ENCODE data around the gene SLFNL1. TPM values are rescaled to one million over a fixed set of nuclear protein-coding genes. Genes with fewer than 3 reads are reported as not detected.

SLFNL1 gene
- total RNA-seq, 1 donor from 2014 or later = 1.3 TPM

- H3K4me3 Mint-ChIP-seq = no peak overlapping the region
- H3K36me3 Mint-ChIP-seq = peaks cover 35% of the 10 kb centered on the region
- DNase-seq (ENCODE audit: low spot score in 2 of 2, unreplicated experiment in 2 of 2) = no peak
- TF ChIP-seq, protein P1, sequence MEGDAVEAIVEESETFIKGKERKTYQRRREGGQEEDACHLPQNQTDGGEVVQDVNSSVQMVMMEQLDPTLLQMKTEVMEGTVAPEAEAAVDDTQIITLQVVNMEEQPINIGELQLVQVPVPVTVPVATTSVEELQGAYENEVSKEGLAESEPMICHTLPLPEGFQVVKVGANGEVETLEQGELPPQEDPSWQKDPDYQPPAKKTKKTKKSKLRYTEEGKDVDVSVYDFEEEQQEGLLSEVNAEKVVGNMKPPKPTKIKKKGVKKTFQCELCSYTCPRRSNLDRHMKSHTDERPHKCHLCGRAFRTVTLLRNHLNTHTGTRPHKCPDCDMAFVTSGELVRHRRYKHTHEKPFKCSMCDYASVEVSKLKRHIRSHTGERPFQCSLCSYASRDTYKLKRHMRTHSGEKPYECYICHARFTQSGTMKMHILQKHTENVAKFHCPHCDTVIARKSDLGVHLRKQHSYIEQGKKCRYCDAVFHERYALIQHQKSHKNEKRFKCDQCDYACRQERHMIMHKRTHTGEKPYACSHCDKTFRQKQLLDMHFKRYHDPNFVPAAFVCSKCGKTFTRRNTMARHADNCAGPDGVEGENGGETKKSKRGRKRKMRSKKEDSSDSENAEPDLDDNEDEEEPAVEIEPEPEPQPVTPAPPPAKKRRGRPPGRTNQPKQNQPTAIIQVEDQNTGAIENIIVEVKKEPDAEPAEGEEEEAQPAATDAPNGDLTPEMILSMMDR (IDR thresholded peaks at IDR 0.05; ENCODE audit: unreplicated experiment) = no peak
- H3K27ac Mint-ChIP-seq = no peak overlapping the region
- no peaks in the 10 kb centered on the region for H3K9me3 Mint-ChIP-seq
- peaks cover 2% of the 10 kb centered on the region for H3K4me1 Mint-ChIP-seq
- no peaks in the 10 kb centered on the region for H3K27me3 Mint-ChIP-seq (ENCODE audit: low read depth)
Observed at GRCh38 chr1:41046347-41046775, 24.8 kb upstream of the SLFNL1 start.

DNA sequence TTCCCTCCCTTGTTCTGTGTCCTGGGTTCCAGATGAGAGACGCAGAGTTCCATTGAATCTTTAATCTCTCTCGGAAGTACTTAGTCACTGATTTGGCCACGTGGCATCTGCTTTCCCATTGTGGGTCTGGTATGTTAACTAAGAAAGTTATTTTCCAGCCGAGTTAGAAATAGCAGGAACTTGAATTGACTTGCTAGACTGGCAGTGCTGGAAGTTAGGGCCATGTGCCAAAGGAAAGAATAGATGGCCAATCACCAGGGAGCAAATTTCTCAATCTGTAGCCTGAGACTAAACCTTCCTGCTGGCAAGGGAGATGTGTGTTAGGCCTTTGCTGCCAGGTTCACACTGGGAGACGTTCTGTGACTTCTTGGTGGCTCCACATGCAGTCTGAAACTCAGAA lies 24.2 kb upstream of the SLFNL1 start:
- Mint-ChIP-seq H3K4me1 (peaks cover 2% of the 10 kb centered on the region), H3K9me3 (no peaks in the 10 kb centered on the region), H3K4me3 (no peak overlapping the region), H3K36me3 (peaks cover 35% of the 10 kb centered on the region), H3K27ac (no peak overlapping the region), H3K27me3 (ENCODE audit: low read depth) (no peaks in the 10 kb centered on the region)
- TF ChIP-seq, protein P1 (IDR thresholded peaks at IDR 0.05; ENCODE audit: unreplicated experiment) = no peak
- DNase-seq (ENCODE audit: low spot score in 2 of 2, unreplicated experiment in 2 of 2) = no peak

DNA sequence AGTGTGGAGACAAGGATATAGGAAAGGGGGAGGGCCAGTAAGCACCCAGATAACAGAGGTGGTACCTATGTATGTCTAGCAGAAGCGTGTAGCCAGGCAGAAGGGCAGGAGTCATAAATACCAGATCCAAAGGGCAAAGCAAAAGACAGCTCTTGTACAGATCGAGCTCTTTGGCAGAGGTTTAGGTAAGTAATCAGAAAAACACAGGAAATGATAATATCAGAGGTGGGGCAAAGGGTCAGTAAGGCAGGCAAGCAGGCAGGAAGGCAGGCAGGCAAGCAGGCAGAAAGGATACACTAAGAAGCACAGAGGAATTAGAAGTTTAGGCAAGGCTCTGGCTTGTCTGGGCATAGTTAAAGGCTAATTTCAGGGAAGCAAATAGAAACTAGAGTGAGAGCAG lies 22.7 kb upstream of the SLFNL1 start:
- peaks cover 2% of the 10 kb centered on the region for H3K4me1 Mint-ChIP-seq
- no peak for DNase-seq (ENCODE audit: low spot score in 2 of 2, unreplicated experiment in 2 of 2)
- no peaks in the 10 kb centered on the region for H3K9me3 Mint-ChIP-seq
- H3K27me3 Mint-ChIP-seq (ENCODE audit: low read depth) = no peaks in the 10 kb centered on the region
- H3K36me3 Mint-ChIP-seq = peaks cover 38% of the 10 kb centered on the region
- H3K27ac Mint-ChIP-seq = peak overlapping the region; percentile 22
- TF ChIP-seq, protein P1 (IDR thresholded peaks at IDR 0.05; ENCODE audit: unreplicated experiment) = no peak
- H3K4me3 Mint-ChIP-seq = no peak overlapping the region

DNA sequence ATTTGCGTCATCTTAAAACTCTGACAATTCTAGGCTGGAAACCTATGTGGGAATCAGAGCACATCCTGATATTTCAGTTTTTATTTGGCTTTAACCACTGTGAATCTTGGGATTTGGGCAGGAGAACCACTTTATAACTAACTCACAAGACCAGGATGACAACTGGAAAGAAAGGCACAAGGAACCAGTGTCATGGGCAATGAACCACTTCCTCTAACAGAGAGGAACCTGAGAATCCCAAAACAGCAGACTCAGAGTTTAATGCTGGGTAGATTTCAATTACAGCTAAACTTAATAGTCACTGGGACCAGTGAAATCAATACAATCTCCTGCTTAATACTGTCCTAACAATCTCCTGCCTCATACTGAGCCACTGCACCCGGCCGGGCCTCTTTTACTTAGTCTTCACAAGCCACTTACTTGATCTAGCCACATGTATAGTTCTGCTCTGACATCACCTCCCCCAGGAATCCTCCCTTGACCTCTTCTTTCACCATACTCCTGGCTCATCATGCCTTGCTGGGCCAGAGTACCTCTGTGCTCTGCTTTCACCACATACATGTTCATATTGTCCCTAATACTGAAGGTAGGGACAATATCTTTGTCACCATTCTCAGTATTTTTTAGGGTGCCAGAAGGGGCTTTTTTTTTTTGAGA lies 20.2 kb upstream of the SLFNL1 start:
- no peaks in the 10 kb centered on the region for H3K9me3 Mint-ChIP-seq
- DNase-seq (ENCODE audit: low spot score in 2 of 2, unreplicated experiment in 2 of 2) = no peak
- no peak overlapping the region for H3K4me3 Mint-ChIP-seq
- H3K36me3 Mint-ChIP-seq = peaks cover 26% of the 10 kb centered on the region
- TF ChIP-seq, protein P1 (IDR thresholded peaks at IDR 0.05; ENCODE audit: unreplicated experiment) = no peak
- H3K27ac Mint-ChIP-seq = no peak overlapping the region
- peaks cover 2% of the 10 kb centered on the region for H3K4me1 Mint-ChIP-seq
- no peaks in the 10 kb centered on the region for H3K27me3 Mint-ChIP-seq (ENCODE audit: low read depth)

GRCh38 chr1:41038110-41038509 lies 16.6 kb upstream of the SLFNL1 start:
- Mint-ChIP-seq H3K9me3 (no peaks in the 10 kb centered on the region), H3K27ac (no peak overlapping the region), H3K27me3 (ENCODE audit: low read depth) (no peaks in the 10 kb centered on the region), H3K4me3 (no peak overlapping the region), H3K36me3 (peaks cover 22% of the 10 kb centered on the region), H3K4me1 (no peaks in the 10 kb centered on the region)
- DNase-seq (ENCODE audit: low spot score in 2 of 2, unreplicated experiment in 2 of 2) = no peak
- TF ChIP-seq, protein P1 (IDR thresholded peaks at IDR 0.05; ENCODE audit: unreplicated experiment) = no peak

All from mesothelial cell of epicardium (in vitro differentiated cells).